H1 (cell line): ENCODE measurements around the gene DBNL. TPM values are rescaled to one million over a fixed set of nuclear protein-coding genes. Genes with fewer than 3 reads are reported as not detected.

Experiments used
- CTCF ChIA-PET: fragments of 300-600 bp; sonication (Branson Sonifier 250); formaldehyde crosslinking; loops from one replicate; lab custom pipeline; 2021; ENCODE audit not compliant: partially characterized antibody; lab: Charles Lee
- POLR2A ChIA-PET: fragments of 300-600 bp; sonication (Branson Sonifier 250); formaldehyde crosslinking; loops from one replicate; lab custom pipeline; 2021; ENCODE audit warnings: inconsistent platforms; ENCODE audit not compliant: partially characterized antibody; lab: Charles Lee
- DNase-seq, 2 experiments: peaks; one replicate each; pipeline versions ENCODE4 v3.0.0 to v3.0.0-alpha.2; 2010 to 2022; ENCODE audit warnings: low spot score in 2 of 2, low read depth in 1 of 2, mixed read lengths in 1 of 2
- FAIRE-seq: peaks from 2 replicates; lab custom pipeline; 2011; peaks lifted over from hg19 to GRCh38; lab: Jason Lieb, UNC
- H2AFZ ChIP-seq: 2 replicates; pipeline ENCODE4 v1.8.1; 2012; ENCODE audit warnings: low read length, inconsistent platforms
- H2AK5ac ChIP-seq: 2 replicates; pipeline ENCODE4 v1.6.1; 2013; ENCODE audit warnings: low read depth, low read length
- H2BK120ac ChIP-seq: replicated peaks from 2 replicates; pipeline ENCODE3; 2013; ENCODE audit warnings: low read depth, low read length, inconsistent platforms
- H2BK12ac ChIP-seq: 2 replicates; pipeline ENCODE4 v1.6.1; 2013; ENCODE audit warnings: low read depth, low read length
- H2BK15ac ChIP-seq: 2 replicates; pipeline ENCODE4 v1.6.1; 2013; ENCODE audit warnings: low read length
- H2BK20ac ChIP-seq: 2 replicates; pipeline ENCODE4 v1.6.1; 2013; ENCODE audit warnings: low read length
- H2BK5ac ChIP-seq: 2 replicates; pipeline ENCODE4 v1.6.1; 2013; ENCODE audit warnings: low read depth, low read length
- H3K14ac ChIP-seq: 2 replicates; pipeline ENCODE4 v1.6.1; 2013; ENCODE audit warnings: inconsistent platforms; ENCODE audit not compliant: insufficient read length
- H3K18ac ChIP-seq: 2 replicates; pipeline ENCODE4 v1.6.1; 2013; ENCODE audit warnings: low read length; ENCODE audit errors: extremely low read depth
- H3K23ac ChIP-seq: 2 replicates; pipeline ENCODE4 v1.6.1; 2013; ENCODE audit warnings: inconsistent platforms; ENCODE audit not compliant: insufficient read length
- H3K23me2 ChIP-seq: 2 replicates; pipeline ENCODE4 v1.6.1; 2013; ENCODE audit warnings: low read depth, low read length
- H3K27ac ChIP-seq: 2 replicates; pipeline ENCODE4 v1.6.1; 2011; ENCODE audit warnings: low read depth, low read length, inconsistent platforms
- H3K27me3 ChIP-seq, 4 experiments: replicated peaks in 1 of 4; 1 replicate in 1 of 4; 2 replicates in 3 of 4; pipeline versions ENCODE4 v1.6.1 to v1.8.1; 2011 to 2013; ENCODE audit warnings: low read length in 3 of 4, mild to moderate bottlenecking in 3 of 4, inconsistent platforms in 2 of 4, mixed read lengths in 2 of 4, moderate library complexity in 1 of 4; ENCODE audit not compliant: control insufficient read depth in 3 of 4, insufficient read depth in 3 of 4; ENCODE audit errors: extremely low read depth in 1 of 4
- H3K36me3 ChIP-seq, 4 experiments: 2 replicates each; pipeline versions ENCODE4 v1.6.1 to v1.8.1; 2011 to 2013; ENCODE audit warnings: mild to moderate bottlenecking in 4 of 4, low read length in 3 of 4, moderate library complexity in 2 of 4, control low read depth in 1 of 4, inconsistent platforms in 1 of 4; ENCODE audit not compliant: insufficient read depth in 4 of 4, control insufficient read depth in 2 of 4
- H3K4ac ChIP-seq: replicated peaks from 2 replicates; pipeline ENCODE3; 2013; ENCODE audit warnings: low read length, low read depth, mixed read lengths, inconsistent platforms; ENCODE audit not compliant: insufficient read length
- H3K4me1 ChIP-seq, 4 experiments: replicated peaks in 1 of 4; 1 replicate in 1 of 4; 2 replicates in 3 of 4; pipeline versions ENCODE4 v1.6.1 to v1.8.1; 2011 to 2013; ENCODE audit warnings: low read length in 3 of 4, inconsistent platforms in 2 of 4, mixed read lengths in 1 of 4; ENCODE audit not compliant: insufficient read depth in 4 of 4, control insufficient read depth in 3 of 4
- H3K4me2 ChIP-seq, 2 experiments: 2 replicates each; pipeline versions ENCODE4 v1.6.1 to v1.8.1; 2011 to 2013; ENCODE audit warnings: low read depth in 2 of 2, low read length in 2 of 2, control low read depth in 1 of 2, inconsistent platforms in 1 of 2, mild to moderate bottlenecking in 1 of 2; ENCODE audit not compliant: insufficient read depth in 1 of 2
- H3K4me3 ChIP-seq, 4 experiments: fragments of 200-600, 300-600 bp in 1 of 4; sonication (generic), shearing (Covaris generic), sonication (Bioruptor Twin) in 1 of 4; 2 replicates each; pipeline versions ENCODE4 v1.5.1 to v1.8.1; 2011 to 2016; ENCODE audit warnings: low read length in 4 of 4, low read depth in 3 of 4, control low read depth in 2 of 4, inconsistent platforms in 2 of 4, mild to moderate bottlenecking in 2 of 4, mixed read lengths in 1 of 4, moderate library complexity in 1 of 4; ENCODE audit not compliant: insufficient read depth in 2 of 4; ENCODE audit errors: extremely low read depth in 1 of 4
- H3K56ac ChIP-seq: replicated peaks from 2 replicates; pipeline ENCODE3; 2013; ENCODE audit warnings: low read depth, mild to moderate bottlenecking, mixed read lengths, low read length, inconsistent platforms; ENCODE audit not compliant: insufficient read length
- H3K79me1 ChIP-seq: 2 replicates; pipeline ENCODE4 v1.6.1; 2013; ENCODE audit warnings: low read depth, low read length, control low read depth
- H3K79me2 ChIP-seq, 2 experiments: 2 replicates each; pipeline versions ENCODE4 v1.6.1 to v1.8.1; 2012 to 2013; ENCODE audit warnings: low read length in 2 of 2, mild to moderate bottlenecking in 2 of 2, inconsistent platforms in 1 of 2; ENCODE audit not compliant: insufficient read depth in 2 of 2, control insufficient read depth in 1 of 2
- H3K9ac ChIP-seq, 4 experiments: replicated peaks in 1 of 4; 1 replicate in 1 of 4; 2 replicates in 3 of 4; pipeline versions ENCODE4 v1.6.1 to v1.8.1; 2011 to 2013; ENCODE audit warnings: low read depth in 3 of 4, low read length in 3 of 4, control low read depth in 2 of 4, mild to moderate bottlenecking in 2 of 4, moderate library complexity in 2 of 4, inconsistent platforms in 1 of 4; ENCODE audit errors: extremely low read depth in 1 of 4
- H3K9me3 ChIP-seq, 2 experiments: 2 replicates each; pipeline versions ENCODE4 v1.6.1 to v1.8.1; 2012 to 2013; ENCODE audit warnings: mild to moderate bottlenecking in 2 of 2, moderate library complexity in 2 of 2, control low read depth in 1 of 2, inconsistent platforms in 1 of 2, low read depth in 1 of 2, low read length in 1 of 2, mixed read lengths in 1 of 2; ENCODE audit not compliant: insufficient read depth in 2 of 2
- H4K20me1 ChIP-seq, 2 experiments: replicated peaks in 1 of 2; 2 replicates each; pipeline versions ENCODE3 to v1.8.1; 2011 to 2013; ENCODE audit warnings: inconsistent platforms in 2 of 2, low read length in 2 of 2, mild to moderate bottlenecking in 1 of 2; ENCODE audit not compliant: insufficient read depth in 2 of 2, control insufficient read depth in 1 of 2
- H4K5ac ChIP-seq: 2 replicates; pipeline ENCODE4 v1.6.1; 2013; ENCODE audit warnings: low read length, low read depth, mixed read lengths, inconsistent platforms; ENCODE audit not compliant: insufficient read length
- H4K8ac ChIP-seq: 2 replicates; pipeline ENCODE4 v1.8.0; 2013; ENCODE audit warnings: mild to moderate bottlenecking, moderate library complexity, low read length, inconsistent platforms; ENCODE audit not compliant: insufficient read depth; ENCODE audit errors: extremely low read depth
- H4K91ac ChIP-seq: replicated peaks from 2 replicates; pipeline ENCODE3; 2013; ENCODE audit warnings: low read length, mixed read lengths, inconsistent platforms; ENCODE audit not compliant: insufficient read length
- E2F6 ChIP-seq: IDR thresholded peaks from 2 replicates; pipeline ENCODE4 v1.6.1; 2012; ENCODE audit warnings: inconsistent platforms
- MAFK ChIP-seq: IDR thresholded peaks from 2 replicates; pipeline ENCODE4 v1.6.1; 2012; ENCODE audit warnings: low read depth, mild to moderate bottlenecking, improper control_type of control experiment, low read length
- POLR2A ChIP-seq, 2 experiments: IDR thresholded peaks; 1 replicate in 1 of 2; 2 replicates in 1 of 2; pipeline ENCODE4 v1.6.1; 2011; ENCODE audit warnings: low read depth in 2 of 2, low read length in 2 of 2, mild to moderate bottlenecking in 2 of 2; ENCODE audit errors: control extremely low read depth in 1 of 2
- POLR2AphosphoS5 ChIP-seq: IDR thresholded peaks from 2 replicates; pipeline ENCODE4 v1.6.1; 2011; ENCODE audit warnings: low read depth, low read length
- RBBP5 ChIP-seq: IDR thresholded peaks from 2 replicates; pipeline ENCODE4 v1.7.1; 2012; ENCODE audit warnings: low read depth, mild to moderate bottlenecking, inconsistent platforms, low read length, moderate library complexity, borderline replicate concordance
- SIN3A ChIP-seq, 2 experiments: IDR thresholded peaks in 1 of 2; conservative IDR thresholded peaks in 1 of 2; 2 replicates each; pipeline ENCODE4 v1.6.1; 2011 to 2012; ENCODE audit warnings: low read length in 2 of 2, improper control_type of control experiment in 1 of 2, low read depth in 1 of 2, mild to moderate bottlenecking in 1 of 2
- SP1 ChIP-seq: IDR thresholded peaks from 2 replicates; pipeline ENCODE4 v1.6.1; 2011; ENCODE audit warnings: low read depth, low read length
- SRF ChIP-seq: IDR thresholded peaks from 2 replicates; pipeline ENCODE4 v1.6.1; 2011; ENCODE audit warnings: mild to moderate bottlenecking, low read depth, low read length, moderate library complexity
- SUZ12 ChIP-seq: fragments of 200-600 bp; sonication (generic); IDR thresholded peaks from 2 replicates; pipeline ENCODE4 v1.6.1; 2012; ENCODE audit warnings: mild to moderate bottlenecking, inconsistent platforms, low read length, moderate library complexity, mixed read lengths
- YY1 ChIP-seq: IDR thresholded peaks from 2 replicates; pipeline ENCODE4 v1.6.1; 2011; ENCODE audit warnings: low read depth, mild to moderate bottlenecking, low read length
- ZNF274 ChIP-seq: IDR thresholded peaks from 2 replicates; pipeline ENCODE4 v1.7.0; 2012; ENCODE audit warnings: low read length, borderline replicate concordance; ENCODE audit errors: extremely low read depth
- WGBS, 2 experiments: shearing (Covaris generic) in 1 of 2; methylation state at CpG; one replicate each; pipeline versions ENCODE4 v1.1.6 to v1.1.7; 2013 to 2015; ENCODE audit warnings: low lambda C conversion rate in 2 of 2, mixed read lengths in 2 of 2, inconsistent platforms in 1 of 2, low coverage in 1 of 2, missing lambda C conversion rate in 1 of 2; ENCODE audit not compliant: insufficient replicate concordance in 2 of 2, insufficient coverage in 1 of 2, insufficient read length in 1 of 2; ENCODE audit errors: extremely low coverage in 1 of 2, missing lambda C conversion rate in 1 of 2; 5-methylcytosine and 5-hydroxymethylcytosine counted together
- polyA plus RNA-seq, 7 experiments: library from polyadenylated mRNA; depleted of rRNA in 3 of 7; stranded (reverse) in 5 of 7; unstranded in 2 of 7; fragments of >200 nt in 5 of 7; fragments of 200-250 nt in 2 of 7; gene quantifications; 1 replicate in 5 of 7; 2 replicates in 1 of 7; 4 replicates in 1 of 7; pipeline versions ENCODE4 v1.2.1 to v1.2.3, GENCODE V29; 2011 to 2013; ENCODE audit warnings: missing spikeins in 2 of 7, mixed read lengths in 2 of 7
- total RNA-seq: library from RNA; stranded (reverse); fragmentation: NEBNext Ultra II Directional; extraction: Animal tissue kit (Norgen Biotek cat#: 25700); gene quantifications from 2 replicates; pipeline ENCODE4 v1.2.1, GENCODE V29; 2021

The DBNL gene
- total and polyA plus RNA-seq, 2 of the 8 experiments (the other 6 are each of a cell fraction or from before 2014, with no cell fraction given), result 30.9 to 56.6 TPM

GRCh38 chr7:44082541-44083207 lies 38.2 kb downstream of the DBNL start:
- H3K4me3 ChIP-seq, result peak overlapping the region; percentile 42 to 70 (median 50)
- H3K56ac ChIP-seq, result peak overlapping the region; percentile 64
- WGBS, 2 experiments, result 1% methylated on average over 14 of the region's 54 CpGs; no CpG with 5 or more reads in 1 of the 2 experiments
- no peak overlapping the region for H2AK5ac ChIP-seq
- H3K23ac ChIP-seq, result no peak overlapping the region
- no peaks in the 10 kb centered on the region; a peak in 1 of 7 replicates for H3K4me1 ChIP-seq
- no peak overlapping the region for H2BK15ac ChIP-seq
- no peaks in the 10 kb centered on the region; a peak in 2 of 7 replicates for H3K27me3 ChIP-seq
- H2BK120ac ChIP-seq, result no peak overlapping the region
- H3K23me2 ChIP-seq, result peaks cover 4% of the 10 kb centered on the region; the same call in 1 of the 2 replicates
- no peak for FAIRE-seq
- H3K9ac ChIP-seq, result peak overlapping the region in 2 of 4 experiments; percentile 36 to 37; a peak in 3 of 7 replicates
- H3K36me3 ChIP-seq, result peaks cover 5 to 12% (median 9%) of the 10 kb centered on the region in 4 experiments; a peak in 7 of 8 replicates
- H4K5ac ChIP-seq, result no peak overlapping the region
- H3K9me3 ChIP-seq, result no peaks in the 10 kb centered on the region
- no peaks in the 10 kb centered on the region for H3K79me2 ChIP-seq
- H4K8ac ChIP-seq, result no peak overlapping the region
- no peak overlapping the region for H3K14ac ChIP-seq
- no peak overlapping the region for H3K4ac ChIP-seq
- ChIA-PET CTCF (no interaction called here), POLR2A (no interaction called here)
- no peak overlapping the region for H2BK5ac ChIP-seq
- no peaks in the 10 kb centered on the region for H3K79me1 ChIP-seq
- no peak overlapping the region for H3K27ac ChIP-seq
- no peak overlapping the region for H4K91ac ChIP-seq
- H3K4me2 ChIP-seq, result peak overlapping the region; percentile 42 to 73; a peak in 3 of 4 replicates
- DNase-seq, result peak; percentile 94 to 95
- H4K20me1 ChIP-seq, result peaks cover 0 to 2% of the 10 kb centered on the region in 2 experiments
- H2BK20ac ChIP-seq, result no peak overlapping the region
- no peak overlapping the region for H2BK12ac ChIP-seq
- peak overlapping the region; percentile 99 for H3K18ac ChIP-seq
- 0 out of 2 replicates have a peak overlapping the region, but pooled peaks have one; percentile 0 for H2AFZ ChIP-seq
- TF ChIP-seq SIN3A (conservative IDR thresholded peaks at IDR 0.05 in 1 of 2, IDR thresholded peaks at IDR 0.05 in 1 of 2; ENCODE audit: low read depth in 1 of 2, low read length in 2 of 2) (no peak), SRF (no peak), ZNF274 (no peak), POLR2A (IDR thresholded peaks at IDR 0.05; ENCODE audit: control extremely low read depth in 1 of 2, low read depth in 2 of 2, low read length in 2 of 2) (peak in 1 of 2 experiments; percentile 52; a peak in 1 of 3 replicates), RBBP5 (no peak), YY1 (peak; percentile 7; the same call in 1 of the 2 replicates), E2F6 (peak; percentile 40; the same call in 1 of the 2 replicates), SUZ12 (no peak), SP1 (peak; percentile 83), MAFK (no peak), POLR2AphosphoS5 (0 out of 2 replicates have a peak, but pooled peaks have one; percentile 20)
